HepG2 (cell line): ENCODE results near the gene ATP2B3. TPM values are rescaled to one million over a fixed set of nuclear protein-coding genes. Genes with fewer than 3 reads are reported as not detected.

Source experiments
- ATF7-NPFF ChIP-seq: sonication (generic); formaldehyde crosslinking; IDR thresholded peaks from 2 replicates; pipeline ENCODE4 v1.8.1; 2023; ENCODE audit warnings: mild to moderate bottlenecking, low read depth, missing genetic modification reagents, moderate library complexity
- EHMT2 ChIP-seq: fragments of 200-600 bp; sonication (generic); IDR thresholded peaks from 2 replicates; pipeline ENCODE4 v1.7.0; 2017; ENCODE audit warnings: antibody characterized with exemption, low read depth, low read length, borderline replicate concordance
- GATA4 ChIP-seq: sonication (generic); IDR thresholded peaks from 2 replicates; pipeline ENCODE4 v1.6.1; 2016; ENCODE audit warnings: antibody characterized with exemption, low read depth, borderline replicate concordance
- HOXA3 ChIP-seq: sonication (generic); formaldehyde crosslinking; IDR thresholded peaks from 2 replicates; pipeline ENCODE4 v1.5.0; 2020; ENCODE audit warnings: missing genetic modification reagents
- NFYB ChIP-seq: sonication (generic); formaldehyde crosslinking; IDR thresholded peaks from 2 replicates; pipeline ENCODE4 v1.4.0; 2020; ENCODE audit warnings: missing genetic modification reagents
- RBFOX2 ChIP-seq: fragments of 200-400 bp; formaldehyde crosslinking; IDR thresholded peaks from 2 replicates; pipeline ENCODE4 v1.6.1; 2017; ENCODE audit warnings: low read depth, mild to moderate bottlenecking, low read length
- SP140L ChIP-seq: sonication (generic); formaldehyde crosslinking; IDR thresholded peaks from 2 replicates; pipeline ENCODE4 v1.4.0; 2020; ENCODE audit warnings: missing genetic modification reagents, borderline replicate concordance
- TRIM24 ChIP-seq: sonication (generic); formaldehyde crosslinking; IDR thresholded peaks from 2 replicates; pipeline ENCODE4 v1.8.0; 2022; ENCODE audit warnings: mild to moderate bottlenecking, missing genetic modification reagents
- YEATS4 ChIP-seq: sonication (generic); formaldehyde crosslinking; IDR thresholded peaks from 2 replicates; pipeline ENCODE4 v1.4.0; 2020; ENCODE audit warnings: missing genetic modification reagents, borderline replicate concordance
- ZNF883 ChIP-seq: sonication (generic); formaldehyde crosslinking; IDR thresholded peaks from 2 replicates; pipeline ENCODE4 v1.5.1; 2020; ENCODE audit warnings: mild to moderate bottlenecking, missing genetic modification reagents; ENCODE audit errors: not compliant biosample characterization
- polyA plus RNA-seq, 8 experiments: library from polyadenylated mRNA; depleted of rRNA in 3 of 8; stranded (reverse) in 7 of 8; unstranded in 1 of 8; fragments of >200 nt; fragmentation: Illumina TruSeq in 4 of 8; extraction: Trizol in 4 of 8; gene quantifications; 2 replicates each; pipeline versions ENCODE4 v1.2.1 to v1.2.3, GENCODE V29; 2011 to 2016; ENCODE audit warnings: low read depth in 4 of 8, missing spikeins in 1 of 8, mixed read lengths in 1 of 8; ENCODE audit not compliant: insufficient read depth in 1 of 8
- total RNA-seq, 5 experiments: library from RNA; depleted of rRNA; stranded (reverse); fragments of >200 nt; fragmentation: Illumina TruSeq; extraction: Trizol; gene quantifications; 2 replicates each; pipeline ENCODE4 v1.2.3, GENCODE V29; 2016; ENCODE audit warnings: low read depth in 1 of 5
- TF ChIP-seq, protein P1 (sequence below): sonication (generic); formaldehyde crosslinking; IDR thresholded peaks from 2 replicates; pipeline ENCODE4 v1.5.1; 2020; ENCODE audit warnings: mild to moderate bottlenecking, missing genetic modification reagents, moderate library complexity
- TF ChIP-seq, protein P2 (sequence below): sonication (generic); formaldehyde crosslinking; IDR thresholded peaks from 2 replicates; pipeline ENCODE4 v1.5.0; 2020; ENCODE audit warnings: mild to moderate bottlenecking, missing genetic modification reagents, moderate library complexity
- TF ChIP-seq, protein P3 (sequence below): sonication (generic); formaldehyde crosslinking; IDR thresholded peaks from 2 replicates; pipeline ENCODE4 v1.4.0; 2020; ENCODE audit warnings: missing genetic modification reagents
- TF ChIP-seq, protein P4 (sequence below): sonication (generic); formaldehyde crosslinking; IDR thresholded peaks from 2 replicates; pipeline ENCODE4 v1.4.0; 2020; ENCODE audit warnings: missing genetic modification reagents, borderline replicate concordance

ATP2B3 gene
- total and polyA plus RNA-seq, 2 of the 13 experiments (the other 11 are each of a cell fraction or from before 2014, with no cell fraction given) = not detected

DNA sequence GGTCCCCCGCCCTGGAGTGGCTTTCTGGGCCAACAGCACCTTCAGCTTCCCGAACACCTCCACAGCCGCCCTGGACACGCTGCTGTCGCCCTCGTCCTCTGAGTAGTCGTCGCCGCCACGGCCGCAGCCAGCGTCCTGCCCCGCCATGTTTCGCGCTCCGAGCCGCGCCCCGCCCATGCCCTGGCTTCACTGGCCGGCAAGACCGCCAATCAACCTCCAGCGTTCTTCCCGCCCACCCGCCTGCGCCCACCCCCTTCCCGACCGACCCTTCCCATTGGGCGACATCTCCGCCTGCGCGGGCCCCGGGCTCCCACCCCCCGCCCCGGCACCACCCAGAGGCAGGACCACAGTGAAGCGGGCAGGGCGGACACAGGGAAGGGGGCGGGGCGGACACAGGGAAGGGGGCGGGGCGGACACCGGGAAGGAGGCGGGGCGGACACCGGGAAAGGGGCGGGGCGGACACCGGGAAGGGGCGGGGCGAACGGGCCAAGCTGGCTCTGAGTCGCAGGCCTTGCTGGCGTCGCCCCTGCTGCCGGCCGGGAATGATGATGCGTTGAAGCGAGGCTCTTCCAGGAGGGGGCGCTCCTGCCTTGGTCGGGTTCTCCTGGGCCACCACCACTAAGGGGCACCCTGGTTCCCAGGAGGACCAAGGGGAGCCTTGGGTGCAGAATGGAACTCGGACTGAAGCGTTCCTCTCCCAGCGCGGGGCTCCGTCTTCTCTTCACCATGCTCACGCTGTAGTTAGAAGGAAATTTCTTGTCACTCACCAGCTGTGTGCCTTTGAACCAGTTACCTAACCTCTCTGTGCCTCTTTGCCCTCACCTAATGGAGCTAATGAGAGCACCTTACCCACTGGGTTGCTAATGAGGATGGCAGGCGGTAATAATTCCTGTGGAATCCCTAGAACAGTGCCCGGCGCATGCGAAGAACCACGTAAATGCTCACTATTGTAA, 46.8 kb upstream of the ATP2B3 start, which contains the start of gene HAUS7 (continued):
- TF ChIP-seq, protein P1, sequence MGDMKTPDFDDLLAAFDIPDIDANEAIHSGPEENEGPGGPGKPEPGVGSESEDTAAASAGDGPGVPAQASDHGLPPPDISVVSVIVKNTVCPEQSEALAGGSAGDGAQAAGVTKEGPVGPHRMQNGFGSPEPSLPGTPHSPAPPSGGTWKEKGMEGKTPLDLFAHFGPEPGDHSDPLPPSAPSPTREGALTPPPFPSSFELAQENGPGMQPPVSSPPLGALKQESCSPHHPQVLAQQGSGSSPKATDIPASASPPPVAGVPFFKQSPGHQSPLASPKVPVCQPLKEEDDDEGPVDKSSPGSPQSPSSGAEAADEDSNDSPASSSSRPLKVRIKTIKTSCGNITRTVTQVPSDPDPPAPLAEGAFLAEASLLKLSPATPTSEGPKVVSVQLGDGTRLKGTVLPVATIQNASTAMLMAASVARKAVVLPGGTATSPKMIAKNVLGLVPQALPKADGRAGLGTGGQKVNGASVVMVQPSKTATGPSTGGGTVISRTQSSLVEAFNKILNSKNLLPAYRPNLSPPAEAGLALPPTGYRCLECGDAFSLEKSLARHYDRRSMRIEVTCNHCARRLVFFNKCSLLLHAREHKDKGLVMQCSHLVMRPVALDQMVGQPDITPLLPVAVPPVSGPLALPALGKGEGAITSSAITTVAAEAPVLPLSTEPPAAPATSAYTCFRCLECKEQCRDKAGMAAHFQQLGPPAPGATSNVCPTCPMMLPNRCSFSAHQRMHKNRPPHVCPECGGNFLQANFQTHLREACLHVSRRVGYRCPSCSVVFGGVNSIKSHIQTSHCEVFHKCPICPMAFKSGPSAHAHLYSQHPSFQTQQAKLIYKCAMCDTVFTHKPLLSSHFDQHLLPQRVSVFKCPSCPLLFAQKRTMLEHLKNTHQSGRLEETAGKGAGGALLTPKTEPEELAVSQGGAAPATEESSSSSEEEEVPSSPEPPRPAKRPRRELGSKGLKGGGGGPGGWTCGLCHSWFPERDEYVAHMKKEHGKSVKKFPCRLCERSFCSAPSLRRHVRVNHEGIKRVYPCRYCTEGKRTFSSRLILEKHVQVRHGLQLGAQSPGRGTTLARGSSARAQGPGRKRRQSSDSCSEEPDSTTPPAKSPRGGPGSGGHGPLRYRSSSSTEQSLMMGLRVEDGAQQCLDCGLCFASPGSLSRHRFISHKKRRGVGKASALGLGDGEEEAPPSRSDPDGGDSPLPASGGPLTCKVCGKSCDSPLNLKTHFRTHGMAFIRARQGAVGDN (CRISPR knock-in tag) = peak; percentile 45
- TF ChIP-seq TRIM24 (CRISPR knock-in tag) (no peak), GATA4 (no peak), EHMT2 (no peak), NFYB (peak; percentile 82), HOXA3 (CRISPR knock-in tag) (peak; percentile 35), ZNF883 (CRISPR knock-in tag) (no peak), ATF7-NPFF (CRISPR knock-in tag) (no peak), YEATS4 (CRISPR knock-in tag) (peak; percentile 63; the same call in 1 of the 2 replicates), SP140L (CRISPR knock-in tag) (no peak), RBFOX2 (peak; percentile 68)
- TF ChIP-seq, protein P2, sequence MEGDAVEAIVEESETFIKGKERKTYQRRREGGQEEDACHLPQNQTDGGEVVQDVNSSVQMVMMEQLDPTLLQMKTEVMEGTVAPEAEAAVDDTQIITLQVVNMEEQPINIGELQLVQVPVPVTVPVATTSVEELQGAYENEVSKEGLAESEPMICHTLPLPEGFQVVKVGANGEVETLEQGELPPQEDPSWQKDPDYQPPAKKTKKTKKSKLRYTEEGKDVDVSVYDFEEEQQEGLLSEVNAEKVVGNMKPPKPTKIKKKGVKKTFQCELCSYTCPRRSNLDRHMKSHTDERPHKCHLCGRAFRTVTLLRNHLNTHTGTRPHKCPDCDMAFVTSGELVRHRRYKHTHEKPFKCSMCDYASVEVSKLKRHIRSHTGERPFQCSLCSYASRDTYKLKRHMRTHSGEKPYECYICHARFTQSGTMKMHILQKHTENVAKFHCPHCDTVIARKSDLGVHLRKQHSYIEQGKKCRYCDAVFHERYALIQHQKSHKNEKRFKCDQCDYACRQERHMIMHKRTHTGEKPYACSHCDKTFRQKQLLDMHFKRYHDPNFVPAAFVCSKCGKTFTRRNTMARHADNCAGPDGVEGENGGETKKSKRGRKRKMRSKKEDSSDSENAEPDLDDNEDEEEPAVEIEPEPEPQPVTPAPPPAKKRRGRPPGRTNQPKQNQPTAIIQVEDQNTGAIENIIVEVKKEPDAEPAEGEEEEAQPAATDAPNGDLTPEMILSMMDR (CRISPR knock-in tag) = peak; percentile 95
- TF ChIP-seq, protein P3, sequence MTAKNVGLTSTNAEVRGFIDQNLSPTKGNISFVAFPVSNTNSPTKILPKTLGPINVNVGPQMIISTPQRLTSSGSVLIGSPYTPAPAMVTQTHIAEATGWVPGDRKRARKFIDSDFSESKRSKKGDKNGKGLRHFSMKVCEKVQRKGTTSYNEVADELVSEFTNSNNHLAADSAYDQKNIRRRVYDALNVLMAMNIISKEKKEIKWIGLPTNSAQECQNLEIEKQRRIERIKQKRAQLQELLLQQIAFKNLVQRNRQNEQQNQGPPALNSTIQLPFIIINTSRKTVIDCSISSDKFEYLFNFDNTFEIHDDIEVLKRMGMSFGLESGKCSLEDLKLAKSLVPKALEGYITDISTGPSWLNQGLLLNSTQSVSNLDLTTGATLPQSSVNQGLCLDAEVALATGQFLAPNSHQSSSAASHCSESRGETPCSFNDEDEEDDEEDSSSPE (CRISPR knock-in tag) = peak; percentile 88
- TF ChIP-seq, protein P4, sequence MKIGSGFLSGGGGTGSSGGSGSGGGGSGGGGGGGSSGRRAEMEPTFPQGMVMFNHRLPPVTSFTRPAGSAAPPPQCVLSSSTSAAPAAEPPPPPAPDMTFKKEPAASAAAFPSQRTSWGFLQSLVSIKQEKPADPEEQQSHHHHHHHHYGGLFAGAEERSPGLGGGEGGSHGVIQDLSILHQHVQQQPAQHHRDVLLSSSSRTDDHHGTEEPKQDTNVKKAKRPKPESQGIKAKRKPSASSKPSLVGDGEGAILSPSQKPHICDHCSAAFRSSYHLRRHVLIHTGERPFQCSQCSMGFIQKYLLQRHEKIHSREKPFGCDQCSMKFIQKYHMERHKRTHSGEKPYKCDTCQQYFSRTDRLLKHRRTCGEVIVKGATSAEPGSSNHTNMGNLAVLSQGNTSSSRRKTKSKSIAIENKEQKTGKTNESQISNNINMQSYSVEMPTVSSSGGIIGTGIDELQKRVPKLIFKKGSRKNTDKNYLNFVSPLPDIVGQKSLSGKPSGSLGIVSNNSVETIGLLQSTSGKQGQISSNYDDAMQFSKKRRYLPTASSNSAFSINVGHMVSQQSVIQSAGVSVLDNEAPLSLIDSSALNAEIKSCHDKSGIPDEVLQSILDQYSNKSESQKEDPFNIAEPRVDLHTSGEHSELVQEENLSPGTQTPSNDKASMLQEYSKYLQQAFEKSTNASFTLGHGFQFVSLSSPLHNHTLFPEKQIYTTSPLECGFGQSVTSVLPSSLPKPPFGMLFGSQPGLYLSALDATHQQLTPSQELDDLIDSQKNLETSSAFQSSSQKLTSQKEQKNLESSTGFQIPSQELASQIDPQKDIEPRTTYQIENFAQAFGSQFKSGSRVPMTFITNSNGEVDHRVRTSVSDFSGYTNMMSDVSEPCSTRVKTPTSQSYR (CRISPR knock-in tag) = no peak
